Measurements from ENCODE around the gene ZNF30. TPM values are rescaled to one million over a fixed set of nuclear protein-coding genes. Genes with fewer than 3 reads are reported as not detected.

Gene ZNF30
- polyA plus RNA-seq, 3 donors: 0.13 to 1.7 (median 0.29) TPM

- Mint-ChIP-seq H3K4me3 (no peak overlapping the region), H3K9me3 (peaks cover 9 to 27% (median 19%) of the 10 kb centered on the region in 7 donors), H3K36me3 (no peaks in the 10 kb centered on the region), H3K27me3 (ENCODE audit: low read depth in 3 of 3) (peaks cover 3 to 9% (median 4%) of the 10 kb centered on the region in 3 donors), H3K4me1 (peaks cover 19% of the 10 kb centered on the region), H3K27ac (peak overlapping the region in 1 of 7 donors; percentile 79)
- Histone ChIP-seq H4K20me1 (ENCODE audit: insufficient read depth, low read length) (no peaks in the 10 kb centered on the region), H3K9me3 (replicated peaks in 1 of 2; ENCODE audit: control insufficient read depth in 1 of 2, insufficient read depth in 1 of 2, low read length in 2 of 2) (peaks cover 13% of the 10 kb centered on the region in 2 donors), H3K36me3 (replicated peaks in 1 of 2; ENCODE audit: control insufficient read depth in 1 of 2, insufficient read depth in 2 of 2, low read length in 2 of 2) (no peaks in the 10 kb centered on the region), H3K27me3 (ENCODE audit: control insufficient read depth in 2 of 2, insufficient read depth in 2 of 2, low read length in 2 of 2) (no peaks in the 10 kb centered on the region), H3K27ac (ENCODE audit: low read depth in 1 of 2, low read length in 2 of 2) (no peak overlapping the region), H2AFZ (ENCODE audit: insufficient read depth, low read depth, low read length, poor library complexity, severe bottlenecking) (no peak overlapping the region), H3K9ac (ENCODE audit: insufficient read depth, low read length, poor library complexity, severe bottlenecking) (no peak overlapping the region), H3K4me3 (replicated peaks in 1 of 3; ENCODE audit: low read depth in 2 of 3, low read length in 3 of 3) (no peak overlapping the region), H3K4me2 (replicated peaks; ENCODE audit: extremely low read depth, low read length, poor library complexity, severe bottlenecking) (no peak overlapping the region), H3K4me1 (ENCODE audit: control insufficient read depth in 1 of 2, insufficient read depth in 2 of 2, low read length in 2 of 2) (peaks cover 16 to 20% of the 10 kb centered on the region in 2 donors), H3K79me2 (ENCODE audit: insufficient read depth, low read length) (no peaks in the 10 kb centered on the region)
- no peak for DNase-seq
- 95% methylated on average over 7 of the region's 12 CpGs for WGBS (ENCODE audit: insufficient coverage)
- no peak for TF ChIP-seq CTCF (IDR thresholded peaks at IDR 0.05)
- intact Hi-C loops (cut with micrococcal nuclease): loop anchor here in 1 of 2 donors (10.0 kb wide), 1 partner anchor 155 kb away; the partner anchor contains the start of genes FXYD1 and LGI4
Measured at GRCh38 chr19:34979819-34980640, 53.3 kb downstream of the ZNF30 start.

- Mint-ChIP-seq H3K27ac (no peak overlapping the region), H3K36me3 (no peaks in the 10 kb centered on the region), H3K27me3 (ENCODE audit: low read depth in 3 of 3) (peaks cover 3 to 6% (median 4%) of the 10 kb centered on the region in 3 donors), H3K4me3 (no peak overlapping the region), H3K9me3 (peaks cover 6 to 16% (median 9%) of the 10 kb centered on the region in 7 donors), H3K4me1 (peaks cover 11% of the 10 kb centered on the region)
- Histone ChIP-seq H3K4me2 (replicated peaks; ENCODE audit: extremely low read depth, low read length, poor library complexity, severe bottlenecking) (no peak overlapping the region), H3K4me1 (ENCODE audit: control insufficient read depth in 1 of 2, insufficient read depth in 2 of 2, low read length in 2 of 2) (peaks cover 9% of the 10 kb centered on the region in 2 donors), H3K79me2 (ENCODE audit: insufficient read depth, low read length) (no peaks in the 10 kb centered on the region), H3K9ac (ENCODE audit: insufficient read depth, low read length, poor library complexity, severe bottlenecking) (no peak overlapping the region), H2AFZ (ENCODE audit: insufficient read depth, low read depth, low read length, poor library complexity, severe bottlenecking) (no peak overlapping the region), H3K36me3 (replicated peaks in 1 of 2; ENCODE audit: control insufficient read depth in 1 of 2, insufficient read depth in 2 of 2, low read length in 2 of 2) (no peaks in the 10 kb centered on the region), H3K4me3 (replicated peaks in 1 of 3; ENCODE audit: low read depth in 2 of 3, low read length in 3 of 3) (no peak overlapping the region), H4K20me1 (ENCODE audit: insufficient read depth, low read length) (no peaks in the 10 kb centered on the region), H3K9me3 (replicated peaks in 1 of 2; ENCODE audit: control insufficient read depth in 1 of 2, insufficient read depth in 1 of 2, low read length in 2 of 2) (peaks cover 5 to 7% of the 10 kb centered on the region in 2 donors), H3K27ac (ENCODE audit: low read depth in 1 of 2, low read length in 2 of 2) (no peak overlapping the region), H3K27me3 (ENCODE audit: control insufficient read depth in 2 of 2, insufficient read depth in 2 of 2, low read length in 2 of 2) (no peaks in the 10 kb centered on the region)
- no peak for DNase-seq
- no peak for TF ChIP-seq CTCF (IDR thresholded peaks at IDR 0.05)
- intact Hi-C loops (cut with micrococcal nuclease): no loop called here
- no CpG with 5 or more reads among the region's 5 CpGs for WGBS (ENCODE audit: insufficient coverage)
Measured at GRCh38 chr19:34982275-34982674, 55.6 kb downstream of the ZNF30 start.

Measured in CD14-positive monocyte (primary cell).